Astrocyte of the spinal cord (primary cell): ENCODE measurements around the gene AKR1B1.

Source experiments
- DNase-seq: peaks from one replicate; pipeline ENCODE4 v3.0.0; 2011; ENCODE audit warnings: low read depth, low spot score
- H3K4me3 ChIP-seq: 2 replicates; pipeline ENCODE4 v1.5.1; 2011; ENCODE audit warnings: low read depth, mild to moderate bottlenecking, low read length, moderate library complexity
- CTCF ChIP-seq: IDR thresholded peaks from 2 replicates; pipeline ENCODE4 v1.5.1; 2012; ENCODE audit warnings: low read depth, mild to moderate bottlenecking, low read length, inconsistent platforms
- in situ Hi-C: cut with HindIII; loops from 2 replicates; pipeline ENCODE4 v1.10.0; 2017; ENCODE audit warnings: low sequenced_read_pairs

AKR1B1 gene

GRCh38 chr7:134458806-134459698, at the start of gene AKR1B1:
Gene AKR1B1 (minus strand): TSS chr7:134459100. CDS start chr7:134459062, 38 bp downstream.
- H3K4me3 ChIP-seq, result peak within 1 kb of the TSS; percentile 70
- peak; percentile 91 for DNase-seq
- in situ Hi-C loops, result no loop called here
- peak; percentile 76 for TF ChIP-seq CTCF

GRCh38 chr7:134505856-134506255, 47.0 kb upstream of the AKR1B1 start:
- DNase-seq, result no peak
- no peak overlapping the region for H3K4me3 ChIP-seq
- no peak for TF ChIP-seq CTCF
- in situ Hi-C loops, result no loop called here

GRCh38 chr7:134504660-134505164, 45.8 kb upstream of the AKR1B1 start:
- no peak overlapping the region for H3K4me3 ChIP-seq
- no peak for TF ChIP-seq CTCF
- in situ Hi-C loops, result no loop called here
- DNase-seq, result no peak

- no peak for TF ChIP-seq CTCF
- in situ Hi-C loops, result no loop called here
- no peak overlapping the region for H3K4me3 ChIP-seq
- DNase-seq, result no peak
These were observed 43.8 kb upstream of the AKR1B1 start for GRCh38 chr7:134502463-134503371.

- in situ Hi-C loops, result no loop called here
- no peak for DNase-seq
- TF ChIP-seq CTCF, result no peak
- H3K4me3 ChIP-seq, result no peak overlapping the region
These were observed 42.1 kb upstream of the AKR1B1 start for GRCh38 chr7:134500982-134501381.

- H3K4me3 ChIP-seq, result no peak overlapping the region
- no peak for TF ChIP-seq CTCF
- in situ Hi-C loops, result no loop called here
- DNase-seq, result no peak
These were observed 41.5 kb upstream of the AKR1B1 start for GRCh38 chr7:134500406-134500805.
